Liver (tissue), 9 donors: ENCODE results near the gene PRR23B. TPM values are rescaled to one million over a fixed set of nuclear protein-coding genes. Genes with fewer than 3 reads are reported as not detected.

Source experiments
- DNase-seq: peaks from one replicate; pipeline ENCODE4 v3.0.0-alpha.2; 2017; ENCODE audit warnings: low spot score
- H3K27ac ChIP-seq, 2 donors: one replicate each; pipeline ENCODE4 v1.7.0; 2013; ENCODE audit warnings: inconsistent platforms in 2 of 2, low read length in 2 of 2, control low read depth in 1 of 2, low read depth in 1 of 2, mild to moderate bottlenecking in 1 of 2
- H3K27me3 ChIP-seq, 4 donors: one replicate each; pipeline versions ENCODE4 v1.6.1 to v1.7.0; 2013; ENCODE audit warnings: low read length in 3 of 4, inconsistent platforms in 1 of 4, mild to moderate bottlenecking in 1 of 4, moderate library complexity in 1 of 4; ENCODE audit not compliant: control insufficient read depth in 4 of 4, insufficient read depth in 4 of 4
- H3K36me3 ChIP-seq, 4 donors: one replicate each; pipeline versions ENCODE4 v1.6.1 to v1.7.0; 2013; ENCODE audit warnings: low read length in 3 of 4, mild to moderate bottlenecking in 3 of 4, low read depth in 1 of 4, moderate library complexity in 1 of 4; ENCODE audit not compliant: control insufficient read depth in 4 of 4, insufficient read depth in 3 of 4
- H3K4me1 ChIP-seq, 4 donors: one replicate each; pipeline versions ENCODE4 v1.6.1 to v1.7.0; 2013; ENCODE audit warnings: low read length in 3 of 4, mild to moderate bottlenecking in 3 of 4, moderate library complexity in 1 of 4; ENCODE audit not compliant: control insufficient read depth in 4 of 4, insufficient read depth in 4 of 4
- H3K4me3 ChIP-seq, 3 donors: one replicate each; pipeline versions ENCODE4 v1.6.1 to v1.7.0; 2013; ENCODE audit warnings: low read length in 3 of 3, control low read depth in 1 of 3, low read depth in 1 of 3, mild to moderate bottlenecking in 1 of 3
- H3K9ac ChIP-seq, 2 donors: one replicate each; pipeline ENCODE4 v1.7.0; 2013; ENCODE audit warnings: low read length in 2 of 2, mild to moderate bottlenecking in 2 of 2, moderate library complexity in 2 of 2, control low read depth in 1 of 2, low read depth in 1 of 2
- H3K9me3 ChIP-seq, 4 donors: one replicate each; pipeline versions ENCODE4 v1.6.1 to v1.7.0; 2013; ENCODE audit warnings: low read length in 3 of 4; ENCODE audit not compliant: control insufficient read depth in 4 of 4
- ATF3 ChIP-seq: IDR thresholded peaks from 2 replicates; pipeline ENCODE4 v1.6.1; 2016; ENCODE audit warnings: antibody characterized with exemption
- CTCF ChIP-seq: fragments of 150-350 bp; IDR thresholded peaks from 2 replicates; pipeline ENCODE4 v1.5.1; 2017; ENCODE audit warnings: improper control_type of control experiment, low read depth, low read length; ENCODE audit not compliant: missing input control
- EGR1 ChIP-seq, 2 donors: IDR thresholded peaks; 2 replicates each; pipeline ENCODE4 v1.6.1; 2016 to 2018; ENCODE audit warnings: antibody characterized with exemption in 2 of 2, low read depth in 2 of 2
- FOXA1 ChIP-seq: IDR thresholded peaks from 2 replicates; pipeline ENCODE4 v1.6.1; 2016; ENCODE audit warnings: antibody characterized with exemption
- FOXA2 ChIP-seq: IDR thresholded peaks from 2 replicates; pipeline ENCODE4 v1.6.1; 2016; ENCODE audit warnings: antibody characterized with exemption
- GABPA ChIP-seq, 2 donors: IDR thresholded peaks in 1 of 2; conservative IDR thresholded peaks in 1 of 2; 2 replicates each; pipeline ENCODE4 v1.6.1; 2016; ENCODE audit warnings: antibody characterized with exemption in 2 of 2, mild to moderate bottlenecking in 1 of 2, moderate library complexity in 1 of 2
- HNF4G ChIP-seq: IDR thresholded peaks from 2 replicates; pipeline ENCODE4 v1.6.1; 2016; ENCODE audit warnings: antibody characterized with exemption
- JUND ChIP-seq, 2 donors: IDR thresholded peaks; 2 replicates each; pipeline ENCODE4 v1.6.1; 2016; ENCODE audit warnings: antibody characterized with exemption in 2 of 2
- NR2F2 ChIP-seq: IDR thresholded peaks from 2 replicates; pipeline ENCODE4 v1.6.1; 2016; ENCODE audit warnings: antibody characterized with exemption
- RAD21 ChIP-seq, 2 donors: IDR thresholded peaks; 2 replicates each; pipeline ENCODE4 v1.6.1; 2016; ENCODE audit warnings: antibody characterized with exemption in 2 of 2, mild to moderate bottlenecking in 2 of 2
- REST ChIP-seq: IDR thresholded peaks from 2 replicates; pipeline ENCODE4 v1.6.1; 2016; ENCODE audit warnings: antibody characterized with exemption, mild to moderate bottlenecking
- RXRA ChIP-seq, 2 donors: IDR thresholded peaks; 2 replicates each; pipeline ENCODE4 v1.6.1; 2017 to 2018; ENCODE audit warnings: antibody characterized with exemption in 2 of 2, mild to moderate bottlenecking in 1 of 2
- SP1 ChIP-seq: IDR thresholded peaks from 2 replicates; pipeline ENCODE4 v1.6.1; 2018; ENCODE audit warnings: antibody characterized with exemption, mild to moderate bottlenecking
- ZBTB33 ChIP-seq: IDR thresholded peaks from 2 replicates; pipeline ENCODE4 v1.6.1; 2016; ENCODE audit warnings: antibody characterized with exemption
- WGBS: extraction: QIAGEN DNeasy Blood & Tissue Kit; methylation state at CpG from one replicate; pipeline ENCODE4 v1.1.7; 2013; 5-methylcytosine and 5-hydroxymethylcytosine counted together
- polyA plus RNA-seq, 2 donors: library from polyadenylated mRNA; stranded (reverse) in 1 of 2; unstranded in 1 of 2; fragments of 200-250 nt in 1 of 2; fragments of >200 nt in 1 of 2; fragmentation: Nextera tagmentation in 1 of 2; extraction: Ambion mirVana in 1 of 2; gene quantifications; one replicate each; pipeline versions ENCODE4 v1.2.1 to v1.2.3, GENCODE V29; 2013 to 2015
- total RNA-seq, 2 donors: library from RNA; depleted of rRNA; stranded (reverse); fragments of >200 nt; gene quantifications; one replicate each; pipeline ENCODE4 v1.2.3, GENCODE V29; 2014
- TF ChIP-seq, protein P1 (sequence below): IDR thresholded peaks from 2 replicates; pipeline ENCODE4 v1.6.1; 2016; ENCODE audit warnings: antibody characterized with exemption
- donor health status: healthy.
- donor health status: healthy.
- donor health status: healthy.
- donor health status: healthy.
- donor health status: healthy.

PRR23B gene
- total and polyA plus RNA-seq, 4 donors: not detected

- TF ChIP-seq RAD21 (IDR thresholded peaks at IDR 0.05): no peak
- TF ChIP-seq SP1: no peak
- TF ChIP-seq FOXA2: no peak
- TF ChIP-seq ZBTB33: no peak
- peaks cover 0 to 2% (median 0%) of the 10 kb centered on the region in 4 donors for H3K27me3 ChIP-seq
- peaks cover 0 to 2% (median under 1%) of the 10 kb centered on the region in 4 donors for H3K4me1 ChIP-seq
- no peak overlapping the region for H3K27ac ChIP-seq
- no peaks in the 10 kb centered on the region for H3K9me3 ChIP-seq
- WGBS: 80% methylated on average over 5 of the region's 5 CpGs
- no peak overlapping the region for H3K9ac ChIP-seq
- H3K4me3 ChIP-seq: no peak overlapping the region
- no peak for DNase-seq
- no peaks in the 10 kb centered on the region for H3K36me3 ChIP-seq
Measured at GRCh38 chr3:138974462-138974861, 46.3 kb downstream of the PRR23B start.

DNA sequence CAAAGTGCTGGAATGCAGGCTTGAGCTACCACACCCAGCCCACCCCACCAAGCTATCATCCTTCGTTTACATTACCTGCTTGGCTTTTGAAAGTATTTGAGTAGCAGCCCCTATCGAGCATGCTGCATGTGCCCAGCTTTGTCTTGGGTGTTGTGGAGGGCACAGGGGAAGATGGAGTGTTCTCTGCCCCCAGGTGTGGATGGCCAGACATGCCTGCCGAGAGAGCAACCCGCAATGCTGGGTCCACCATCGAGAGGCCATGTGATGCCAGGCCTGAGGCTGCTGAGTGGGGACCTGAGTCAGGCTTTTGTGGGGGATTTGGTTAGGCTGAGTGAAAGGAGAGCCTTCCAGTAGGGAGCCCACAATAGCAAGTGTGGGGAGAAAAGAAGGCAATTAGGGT, 47.8 kb downstream of the PRR23B start:
- Histone ChIP-seq H3K27me3 (peaks cover 0 to 2% (median 0%) of the 10 kb centered on the region in 4 donors), H3K9ac (no peak overlapping the region), H3K4me1 (no peaks in the 10 kb centered on the region), H3K9me3 (no peaks in the 10 kb centered on the region), H3K4me3 (no peak overlapping the region), H3K36me3 (no peaks in the 10 kb centered on the region), H3K27ac (no peak overlapping the region)
- DNase-seq: no peak
- WGBS: 92% methylated on average over 5 of the region's 5 CpGs
- TF ChIP-seq JUND (IDR thresholded peaks at IDR 0.05): no peak
- TF ChIP-seq HNF4G: no peak
- no peak for TF ChIP-seq CTCF
- TF ChIP-seq ATF3: no peak
- TF ChIP-seq FOXA1: no peak
- TF ChIP-seq SP1: no peak
- no peak for TF ChIP-seq FOXA2
- no peak for TF ChIP-seq EGR1 (IDR thresholded peaks at IDR 0.05; ENCODE audit: low read depth in 2 of 2)
- TF ChIP-seq NR2F2: no peak
- TF ChIP-seq, protein P1, sequence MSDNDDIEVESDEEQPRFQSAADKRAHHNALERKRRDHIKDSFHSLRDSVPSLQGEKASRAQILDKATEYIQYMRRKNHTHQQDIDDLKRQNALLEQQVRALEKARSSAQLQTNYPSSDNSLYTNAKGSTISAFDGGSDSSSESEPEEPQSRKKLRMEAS: no peak
- TF ChIP-seq RAD21 (IDR thresholded peaks at IDR 0.05): no peak
- no peak for TF ChIP-seq ZBTB33
- TF ChIP-seq GABPA (IDR thresholded peaks at IDR 0.05 in 1 of 2, conservative IDR thresholded peaks at IDR 0.05 in 1 of 2): no peak
- no peak for TF ChIP-seq RXRA (IDR thresholded peaks at IDR 0.05)
- no peak for TF ChIP-seq REST
